ENCODE results near the gene PITPNB.

The PITPNB gene

DNA sequence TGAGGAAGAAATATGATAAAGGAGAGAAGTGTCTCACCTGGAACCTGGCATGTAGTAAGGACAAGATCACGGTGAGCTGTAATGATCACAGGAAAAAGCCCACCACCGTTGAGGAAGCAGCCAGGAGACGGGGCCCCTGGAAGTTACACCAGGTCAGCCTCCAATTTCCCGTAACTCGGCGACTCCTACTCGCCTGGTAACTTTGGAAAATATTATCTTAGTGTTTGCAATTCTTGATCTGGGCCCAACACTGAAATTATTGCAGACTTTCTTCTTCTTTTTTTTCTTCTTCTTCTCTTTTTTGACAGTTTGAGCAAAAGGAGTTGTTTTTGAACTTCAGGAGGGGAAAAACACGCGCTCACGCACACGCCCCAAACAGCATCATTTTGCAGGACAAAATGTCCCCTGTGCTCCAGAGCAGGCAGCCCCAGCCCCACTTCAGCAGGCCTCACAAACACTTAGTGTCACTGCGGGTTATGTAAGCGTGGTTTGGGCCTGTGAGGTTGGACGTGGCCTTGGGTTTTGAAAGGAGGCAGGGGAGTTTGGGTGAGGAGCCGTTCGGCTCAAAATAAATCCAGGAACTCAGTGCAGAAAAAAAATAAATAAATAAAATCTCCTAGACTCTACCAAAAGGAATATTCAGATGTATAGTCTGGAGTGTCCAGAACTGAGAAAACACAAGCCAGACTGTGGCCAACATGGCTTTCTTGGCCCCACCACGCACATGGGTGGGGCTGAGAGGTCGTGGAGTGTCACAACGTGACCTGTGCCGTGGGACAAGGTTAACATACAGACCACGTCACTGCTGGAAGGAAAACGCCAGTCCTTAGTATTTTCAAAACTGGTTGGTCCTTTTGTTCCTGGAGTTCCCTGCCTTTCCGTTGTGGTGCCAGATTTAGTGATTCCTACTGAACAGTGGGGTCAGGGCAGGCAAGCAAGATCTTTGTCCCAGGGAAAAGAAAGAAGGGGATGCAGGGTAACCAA, 91.2 kb downstream of the PITPNB start:
- no peak for DNase-seq

DNA sequence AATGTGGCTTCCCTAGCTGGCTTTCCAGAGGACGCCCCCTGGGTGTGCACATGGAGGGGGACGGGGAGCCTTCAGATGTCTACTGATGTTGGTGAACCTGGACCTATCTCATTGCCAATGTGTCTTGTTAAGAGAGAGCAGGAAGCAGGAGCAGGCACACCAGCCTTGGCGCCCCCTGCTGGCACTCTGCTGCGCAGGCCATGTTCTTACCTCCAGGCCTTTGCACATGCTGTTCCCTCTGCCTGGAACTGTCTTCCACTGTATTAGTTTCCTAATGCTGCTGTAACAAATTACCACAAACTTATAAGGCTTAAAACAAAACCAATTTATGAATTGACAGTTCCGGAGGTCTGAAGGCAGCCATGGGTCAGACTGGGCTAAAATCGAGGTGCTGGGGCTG, 93.9 kb downstream of the PITPNB start:
- DNase-seq: no peak

DNA sequence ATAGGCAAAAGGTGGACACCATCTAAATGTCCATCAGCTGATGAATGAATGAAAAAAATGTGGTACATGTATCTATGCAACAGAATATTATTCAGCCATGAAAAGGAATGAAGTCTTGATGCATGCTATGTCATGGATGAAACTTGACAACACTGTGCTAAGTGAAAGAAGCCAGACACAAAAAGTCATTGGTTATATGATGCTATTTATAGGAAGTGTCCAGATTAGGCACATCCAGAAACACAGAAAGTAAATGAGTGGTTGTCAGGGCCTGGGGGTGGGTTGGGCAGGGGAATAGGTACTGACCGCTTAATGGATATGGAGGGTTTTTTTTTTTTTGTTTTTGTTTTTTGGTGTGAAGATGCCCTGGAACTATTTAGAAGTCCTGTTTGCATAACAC, 95.8 kb downstream of the PITPNB start:
- DNase-seq: no peak

DNA sequence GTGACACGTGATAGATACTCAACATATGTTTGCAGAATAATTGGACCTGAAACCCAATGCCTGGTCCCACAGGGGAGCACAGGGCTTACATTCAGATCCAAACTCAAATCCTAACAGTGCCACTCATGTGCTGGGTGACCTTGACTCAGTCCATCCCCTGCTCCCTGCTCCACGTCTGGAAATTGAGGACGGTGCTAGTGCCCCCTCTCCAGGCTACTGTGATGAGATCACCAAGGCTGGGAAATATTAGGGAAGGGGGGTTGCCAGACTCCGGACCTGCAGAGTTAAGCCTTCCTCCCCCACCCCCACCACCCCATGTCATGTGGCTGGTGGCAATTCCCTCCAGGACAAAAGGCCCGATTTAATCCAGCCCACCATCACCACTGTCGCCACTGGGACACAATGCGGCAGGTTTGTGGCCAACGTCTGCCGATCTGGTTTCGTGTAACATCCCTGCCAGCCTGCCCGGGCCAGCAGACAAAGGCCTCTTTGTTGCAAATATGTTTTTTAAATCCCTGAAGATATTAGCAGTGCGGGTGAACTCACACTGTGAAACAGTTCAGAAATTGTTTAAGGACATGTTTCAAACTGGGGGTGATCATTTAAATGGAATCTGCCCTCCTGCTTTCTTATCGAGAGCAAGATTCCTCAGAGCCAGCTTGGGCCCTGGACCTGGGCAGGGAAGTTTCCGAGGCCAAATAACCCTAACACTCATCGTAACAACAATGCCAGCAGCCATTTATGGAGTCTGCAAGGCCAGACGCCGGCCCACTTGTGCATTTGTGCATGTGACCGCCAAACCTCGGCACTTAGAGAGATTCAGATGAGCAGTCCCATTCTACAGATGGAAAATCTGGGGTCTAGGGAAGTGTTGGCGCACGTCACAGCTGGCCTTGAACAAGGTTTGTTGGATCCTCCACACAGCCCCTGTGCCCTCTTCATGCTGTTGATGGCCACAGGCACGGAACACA, 97.9 kb downstream of the PITPNB start:
- DNase-seq: peak; percentile 80

DNA sequence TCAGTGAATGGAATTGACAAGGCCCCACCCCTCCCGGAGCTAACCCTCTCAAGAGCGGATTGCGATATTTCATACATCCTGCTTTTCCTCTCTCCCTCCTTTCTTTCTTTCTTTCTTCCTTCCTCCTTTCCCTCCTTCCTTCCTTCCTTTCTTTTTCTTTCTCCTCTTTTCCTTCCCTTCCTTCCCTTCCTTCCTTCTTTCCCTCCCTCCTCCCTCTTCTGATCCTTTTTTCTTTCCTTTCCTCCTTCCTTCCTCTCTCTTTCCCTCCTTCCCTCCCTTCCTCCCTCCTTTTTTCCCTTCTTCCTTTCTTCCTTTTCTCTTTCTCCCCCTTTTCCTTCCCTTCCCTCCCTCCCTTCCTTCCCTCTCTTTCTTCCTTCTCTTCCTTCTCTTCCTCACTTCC, 102.5 kb downstream of the PITPNB start:
- DNase-seq: no peak

DNA sequence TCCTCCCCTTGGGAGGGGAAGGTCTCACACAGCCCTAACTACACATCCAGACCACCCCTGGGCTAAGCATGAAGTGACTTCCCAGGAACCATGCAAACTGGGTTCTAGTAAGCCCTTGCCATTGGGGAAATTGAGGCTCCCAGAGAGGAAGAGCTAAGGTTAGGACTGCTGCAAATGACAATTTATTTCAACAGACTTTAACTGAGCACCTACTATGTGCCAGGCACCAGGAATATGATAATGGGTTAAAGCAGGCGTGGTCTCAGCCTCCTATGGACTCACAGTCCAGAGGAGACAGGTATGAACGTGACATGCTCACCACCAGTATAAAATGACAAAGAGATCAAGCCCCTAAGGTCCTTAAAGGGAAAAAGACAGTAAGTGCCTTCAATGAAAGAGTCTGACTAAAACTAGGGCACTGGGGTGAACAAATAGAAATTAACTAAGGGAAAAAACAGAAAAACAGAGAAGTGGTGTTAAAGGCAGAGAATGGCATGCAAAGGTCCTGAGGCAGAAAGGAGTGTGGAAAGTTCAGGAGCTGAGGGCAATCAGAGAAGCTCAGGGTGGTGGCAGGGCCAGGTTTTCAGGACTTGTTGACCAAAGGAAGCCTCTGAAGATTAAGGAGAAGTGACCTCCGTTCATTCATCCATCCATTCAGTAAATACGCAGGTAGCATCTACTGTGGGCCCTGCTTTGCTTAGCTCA, 103.1 kb downstream of the PITPNB start:
- DNase-seq: no peak

DNA sequence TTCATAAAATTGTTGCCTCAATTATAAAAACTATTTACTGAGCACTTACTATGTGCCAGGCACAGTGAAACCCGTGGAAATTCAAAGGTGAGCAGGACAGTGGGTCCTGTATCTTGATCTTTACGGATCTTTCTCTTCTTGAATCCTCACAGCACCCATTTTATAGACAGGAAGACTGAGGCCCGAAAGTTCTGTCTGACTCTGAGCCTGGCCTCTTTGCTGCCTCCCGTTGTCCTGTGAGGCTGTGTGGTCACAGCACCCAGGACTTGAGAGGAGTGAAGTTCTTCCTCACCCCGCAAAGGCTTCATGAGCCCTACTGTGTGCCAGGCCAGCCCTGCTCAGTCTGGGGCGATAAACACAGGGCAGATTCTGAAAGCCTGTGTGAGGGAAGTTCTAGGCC, 104.1 kb downstream of the PITPNB start:
- DNase-seq: no peak

DNA sequence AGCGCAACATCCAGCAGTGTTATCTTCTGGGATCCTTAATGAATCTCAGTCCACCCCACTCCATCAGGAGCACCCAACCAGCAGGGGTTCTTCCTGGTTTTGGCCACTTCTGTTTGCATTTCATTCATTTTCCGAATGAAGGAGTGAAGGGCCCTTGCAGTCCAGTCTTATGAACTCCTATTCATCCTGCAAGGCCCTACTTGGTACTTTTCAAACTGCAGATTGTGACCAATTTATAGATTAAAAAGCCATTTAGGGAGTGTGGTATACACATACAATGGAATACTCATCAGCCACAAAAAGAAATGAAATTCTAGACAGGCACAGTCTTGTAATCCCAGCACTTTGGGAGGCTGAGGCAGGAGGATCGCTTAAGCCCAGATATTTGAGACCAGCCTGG, 107.3 kb downstream of the PITPNB start:
- no peak for DNase-seq

DNA sequence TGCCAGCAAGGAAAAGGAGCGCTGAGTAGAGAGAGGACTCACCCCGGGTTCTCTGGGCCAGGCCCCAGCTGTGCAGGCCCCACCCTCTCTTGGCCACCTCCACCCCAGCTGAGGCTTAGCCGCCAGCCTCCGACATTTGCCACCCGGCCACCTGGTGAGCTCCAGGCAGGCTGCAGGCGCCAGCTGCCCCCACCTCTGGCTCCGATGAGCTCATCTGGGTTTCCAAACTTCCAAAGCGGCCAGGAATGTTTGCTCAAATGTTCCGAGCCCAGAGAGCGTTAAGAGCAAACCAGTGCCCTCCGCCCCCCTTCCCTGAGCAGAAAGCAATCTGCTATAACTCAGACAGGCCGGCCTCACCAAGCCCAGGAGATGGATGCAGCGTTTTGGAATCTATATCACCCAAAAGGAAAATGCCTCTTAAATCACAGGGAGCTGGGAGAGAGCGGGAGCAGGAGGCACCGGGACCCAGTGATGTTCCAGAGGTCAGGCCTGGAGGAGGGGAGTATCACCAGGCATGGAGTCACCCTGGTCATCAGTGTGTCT, 108.4 kb downstream of the PITPNB start:
- DNase-seq: no peak

DNA sequence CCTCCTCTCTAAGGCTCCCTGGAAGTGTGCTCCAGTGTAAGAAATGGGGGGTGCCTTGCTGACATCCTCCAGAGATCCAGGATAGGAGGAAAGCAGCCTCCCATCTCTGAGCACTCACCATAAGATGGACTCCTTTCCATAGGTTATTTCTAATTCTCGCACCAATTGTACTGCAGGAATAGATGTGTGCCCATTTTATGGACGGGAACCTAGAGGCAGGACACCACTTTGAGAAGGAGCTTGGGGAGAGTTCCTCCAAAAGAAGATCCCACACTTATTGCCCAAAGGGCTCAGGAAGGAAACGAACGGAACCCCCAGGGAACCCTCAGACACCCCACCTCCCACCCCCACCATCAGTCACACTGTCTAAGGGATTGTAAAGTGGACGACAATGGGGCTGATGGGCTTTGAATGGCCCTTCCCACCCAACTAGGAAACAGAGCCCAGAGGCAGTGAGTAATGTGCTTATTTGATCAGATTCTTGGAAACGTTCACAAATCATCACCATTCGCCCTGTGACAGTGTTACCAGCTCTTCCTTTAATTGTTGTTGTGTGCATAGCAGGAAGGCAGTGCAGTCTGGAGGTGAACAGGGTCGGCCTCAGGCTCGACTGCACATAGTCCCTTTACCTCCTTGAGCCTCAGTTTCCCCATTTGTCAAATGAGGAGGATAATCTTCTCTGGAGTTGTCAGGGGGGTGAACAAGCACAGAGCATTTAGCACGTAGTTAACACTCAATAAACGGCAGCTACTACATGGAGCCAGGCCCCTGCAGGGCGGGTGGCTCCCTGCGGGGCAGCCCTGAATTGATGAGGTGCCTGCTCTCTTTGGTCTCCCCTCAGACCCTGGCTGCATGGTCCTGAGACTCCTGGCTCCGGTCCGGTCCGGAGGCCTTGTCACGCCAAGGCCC, 109.1 kb downstream of the PITPNB start:
- DNase-seq: no peak

DNA sequence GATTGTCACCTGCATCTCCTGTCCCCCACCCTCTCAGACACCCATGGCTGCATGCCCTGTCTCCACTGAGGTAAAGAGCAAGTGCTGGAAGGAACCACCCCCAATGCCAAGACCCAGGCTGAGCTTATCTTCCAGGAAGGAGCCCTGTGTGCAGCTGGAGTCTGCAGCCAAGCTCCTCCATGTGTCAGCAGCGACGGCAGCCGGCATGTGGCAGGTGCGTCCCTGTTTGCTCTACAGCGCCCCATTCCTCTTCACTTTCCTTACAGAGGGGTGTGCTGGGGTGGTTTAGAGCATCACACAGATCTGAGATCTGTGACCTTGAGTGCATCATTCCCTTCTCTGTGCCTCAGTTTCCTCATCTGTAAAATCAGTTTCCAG, 109.8 kb downstream of the PITPNB start:
- DNase-seq: no peak

DNA sequence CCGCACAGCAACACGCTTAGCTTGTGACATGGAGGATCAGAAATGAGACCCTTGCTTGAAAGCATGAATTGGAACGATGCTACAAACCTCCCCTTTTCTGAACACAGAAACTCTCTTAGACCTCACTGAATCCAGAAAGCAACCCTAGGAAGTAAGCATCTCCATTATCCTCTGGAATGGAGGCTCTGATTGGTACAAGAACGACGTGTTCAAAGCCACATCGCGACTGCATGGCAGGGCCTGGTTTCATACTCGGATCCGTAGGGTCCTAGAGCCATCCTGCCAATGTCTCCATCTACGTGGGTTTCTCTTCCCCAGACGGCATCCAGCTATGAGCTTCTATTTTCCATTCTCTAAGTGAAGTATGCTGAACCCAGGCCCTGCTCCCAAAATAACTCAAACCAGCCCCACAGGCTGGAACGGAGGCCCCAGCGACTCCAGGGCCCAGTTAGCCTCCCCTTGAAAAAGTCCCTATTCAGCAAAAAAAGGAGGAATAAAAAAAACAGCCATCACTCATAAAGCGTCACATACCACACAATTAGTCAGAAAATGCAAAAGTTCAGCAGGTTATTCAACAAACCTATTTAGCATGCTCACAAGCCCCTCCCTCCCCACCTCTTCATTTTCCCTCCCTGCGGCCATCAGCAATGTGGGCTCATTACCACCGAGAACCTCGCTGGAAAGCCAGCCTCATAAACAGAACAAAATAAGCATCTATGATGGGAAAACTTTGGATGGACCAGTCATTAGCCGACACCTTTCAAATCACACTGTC, 110.4 kb downstream of the PITPNB start:
- no peak for DNase-seq

DNA sequence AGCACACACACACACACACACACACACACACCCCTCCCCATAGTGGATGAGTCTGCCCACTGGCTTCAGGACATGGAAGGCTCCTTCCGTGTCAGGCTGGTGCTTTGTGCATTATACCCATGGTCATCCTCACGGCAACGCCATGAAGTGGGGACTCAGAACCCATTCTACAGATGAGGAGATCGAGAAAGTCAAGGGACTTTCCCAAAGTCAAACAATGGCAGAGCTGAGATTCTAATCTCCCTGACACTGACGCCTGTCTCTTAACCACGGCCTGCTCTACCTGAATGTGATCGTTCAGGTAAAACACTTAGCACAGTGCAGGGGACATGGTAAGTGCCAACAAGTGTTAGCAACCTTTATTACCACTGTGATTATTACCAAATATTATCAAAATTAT, 113.2 kb downstream of the PITPNB start:
- no peak for DNase-seq

DNA sequence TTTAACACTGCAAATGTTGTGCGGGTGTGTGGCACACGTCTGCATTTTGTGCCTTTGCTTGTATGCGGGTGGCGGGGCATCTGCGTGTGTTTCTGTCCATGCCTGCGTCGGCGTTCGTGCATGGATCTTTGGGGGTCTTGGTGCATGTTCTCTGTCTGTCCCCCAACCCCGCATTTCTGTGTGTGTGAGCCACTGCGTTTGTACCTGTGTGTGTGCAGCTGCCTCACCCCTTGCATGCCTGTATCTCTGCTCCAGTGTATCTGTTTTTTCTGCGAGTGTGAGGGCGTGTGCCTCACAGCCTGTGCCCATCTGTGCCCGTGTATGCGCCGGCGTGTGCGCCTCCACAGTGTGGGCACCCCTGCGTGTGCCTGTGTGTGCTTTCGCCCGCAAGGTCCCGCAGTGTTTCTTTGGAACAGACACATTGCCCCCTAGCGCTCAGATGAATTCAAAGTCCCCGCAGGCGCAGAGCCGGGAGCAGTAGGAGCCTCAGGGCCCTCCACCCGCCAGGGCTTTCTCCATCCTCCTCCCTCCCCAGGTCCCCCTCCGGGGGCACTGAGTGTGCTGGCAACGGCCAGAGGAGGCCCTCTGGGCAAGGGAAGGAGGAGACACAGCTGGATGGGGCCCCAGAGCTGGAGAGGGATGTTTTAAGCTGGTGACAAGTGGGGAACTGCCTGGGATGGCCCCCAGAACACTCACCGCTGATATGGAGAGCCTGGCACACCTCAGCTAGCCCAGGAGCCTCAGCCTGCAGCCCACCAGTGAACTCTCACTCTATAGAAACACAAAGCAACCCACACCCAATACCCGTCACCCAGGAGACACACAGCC, 114.4 kb downstream of the PITPNB start:
- peak; percentile 87 for DNase-seq

DNA sequence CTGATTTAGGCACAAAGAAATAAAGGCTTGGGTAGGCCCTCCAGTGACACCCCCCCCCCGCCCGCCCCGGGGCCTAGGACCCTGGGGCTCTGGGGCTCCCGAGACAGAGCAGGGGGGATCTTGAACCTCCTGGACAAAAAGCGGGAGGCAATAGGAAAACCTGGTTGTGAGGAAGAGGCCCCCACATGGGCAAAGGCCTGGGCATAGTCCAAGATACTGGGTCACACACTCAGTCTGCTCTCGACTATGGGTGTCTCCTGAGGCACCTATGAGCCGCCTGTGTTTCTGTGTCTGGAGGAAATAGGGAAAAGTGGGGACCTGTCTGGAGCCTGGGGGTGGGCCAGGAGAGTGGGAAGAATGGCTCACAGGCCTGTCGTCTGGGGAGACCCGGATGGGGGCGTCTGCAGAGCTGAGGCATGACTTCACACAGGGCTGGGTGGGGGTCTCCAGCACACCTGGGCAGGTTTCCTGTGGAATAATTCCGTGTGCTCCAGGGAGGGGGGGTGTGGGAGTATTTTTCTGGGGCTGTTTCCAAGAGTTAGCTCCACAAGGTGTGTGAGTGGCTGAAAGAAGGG, 115.1 kb downstream of the PITPNB start:
- DNase-seq: no peak

DNA sequence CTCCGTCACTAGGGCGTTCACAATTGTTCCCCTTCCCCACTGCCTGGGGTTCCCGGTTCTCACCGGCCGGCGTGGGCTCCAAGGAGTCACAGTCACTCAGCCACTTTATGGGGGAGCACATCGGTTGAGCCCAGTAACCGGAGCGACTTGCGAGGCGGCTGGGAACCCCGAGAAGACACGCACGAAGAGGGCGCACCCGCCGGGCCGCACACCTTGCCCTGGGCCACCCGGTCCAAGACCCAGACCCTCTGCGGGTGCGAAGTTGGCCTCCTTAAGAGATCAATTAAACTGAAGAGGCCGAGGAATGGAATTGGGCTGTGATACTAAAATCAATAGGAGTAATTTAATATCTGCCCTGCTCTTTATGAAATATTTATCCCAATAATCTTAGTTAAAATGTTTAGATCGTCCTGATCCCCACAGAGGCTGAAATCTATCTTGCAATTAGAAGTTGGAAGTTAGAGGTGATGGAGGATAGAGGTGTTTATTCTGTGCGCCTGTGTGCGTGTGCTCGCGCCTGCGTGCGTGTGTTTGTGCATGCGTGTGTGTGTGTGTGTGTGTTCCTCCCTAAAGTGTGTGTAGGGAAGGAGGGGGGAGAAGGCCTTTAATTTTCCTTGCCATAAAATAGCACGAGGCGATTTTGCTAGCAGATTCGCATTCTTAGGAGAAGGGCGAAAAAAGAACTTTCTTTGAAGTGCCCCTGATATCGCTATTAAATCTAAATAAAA, 116.5 kb downstream of the PITPNB start:
- DNase-seq: no peak

Measured in retina (tissue), 1 donor.